ENCODE results near the gene ZNF827.

Gene ZNF827

GRCh38 chr4:145824463-145824862 lies 114.2 kb downstream of the ZNF827 start:
- no peak for DNase-seq

GRCh38 chr4:145823743-145824142 lies 114.9 kb downstream of the ZNF827 start:
- peak; percentile 23 for DNase-seq

GRCh38 chr4:145822581-145822980 lies 116.0 kb downstream of the ZNF827 start:
- no peak for DNase-seq

GRCh38 chr4:145822181-145822580 lies 116.4 kb downstream of the ZNF827 start:
- no peak for DNase-seq

GRCh38 chr4:145821766-145822165 lies 116.9 kb downstream of the ZNF827 start:
- no peak for DNase-seq

- DNase-seq, result peak; percentile 30
Measured at GRCh38 chr4:145820407-145820806, 118.2 kb downstream of the ZNF827 start.

GRCh38 chr4:145819853-145820181 lies 118.8 kb downstream of the ZNF827 start:
- peak; percentile 91 for DNase-seq

GRCh38 chr4:145819101-145819852 lies 119.3 kb downstream of the ZNF827 start:
- peak; percentile 13 for DNase-seq

- DNase-seq, result no peak
Measured at GRCh38 chr4:145818011-145818410, 120.6 kb downstream of the ZNF827 start.

GRCh38 chr4:145816091-145816490 lies 122.5 kb downstream of the ZNF827 start:
- DNase-seq, result no peak

GRCh38 chr4:145815626-145816025 lies 123.0 kb downstream of the ZNF827 start:
- DNase-seq, result no peak

GRCh38 chr4:145815027-145815612 lies 123.5 kb downstream of the ZNF827 start:
- DNase-seq, result no peak

- DNase-seq, result no peak
Measured at GRCh38 chr4:145814246-145814645, 124.4 kb downstream of the ZNF827 start.

- no peak for DNase-seq
Measured at GRCh38 chr4:145812919-145813318, 125.7 kb downstream of the ZNF827 start.

- no peak for DNase-seq
Measured at GRCh38 chr4:145808848-145809512, 129.6 kb downstream of the ZNF827 start.

- DNase-seq, result no peak
Measured at GRCh38 chr4:145808021-145808650, 130.5 kb downstream of the ZNF827 start.

- no peak for DNase-seq
Measured at GRCh38 chr4:145805490-145805889, 133.1 kb downstream of the ZNF827 start.

GRCh38 chr4:145804116-145804515 lies 134.5 kb downstream of the ZNF827 start:
- DNase-seq, result no peak

GRCh38 chr4:145799223-145799622 lies 139.4 kb downstream of the ZNF827 start:
- DNase-seq, result no peak

GRCh38 chr4:145797278-145797677 lies 141.3 kb downstream of the ZNF827 start:
- no peak for DNase-seq

GRCh38 chr4:145796346-145796745 lies 142.3 kb downstream of the ZNF827 start:
- DNase-seq, result no peak

GRCh38 chr4:145795521-145795920 lies 143.1 kb downstream of the ZNF827 start:
- DNase-seq, result no peak

GRCh38 chr4:145792429-145792828 lies 146.2 kb downstream of the ZNF827 start:
- no peak for DNase-seq

GRCh38 chr4:145791988-145792387 lies 146.6 kb downstream of the ZNF827 start:
- DNase-seq, result no peak
